K562 (cell line): Measurements from ENCODE around the gene POLR3GL. TPM values are rescaled to one million over a fixed set of nuclear protein-coding genes. Genes with fewer than 3 reads are reported as not detected.

Experiments
- BCLAF1 ChIP-seq, 2 experiments: fragments of 450-650 bp in 1 of 2; IDR thresholded peaks; 2 replicates each; pipeline ENCODE4 v1.6.1; 2011 to 2017; ENCODE audit warnings: low read depth in 2 of 2, antibody characterized with exemption in 1 of 2, borderline replicate concordance in 1 of 2, low read length in 1 of 2, mild to moderate bottlenecking in 1 of 2, mixed read lengths in 1 of 2; ENCODE audit not compliant: control insufficient read depth in 1 of 2
- CHAMP1 ChIP-seq: fragments of 450-650 bp; IDR thresholded peaks from 2 replicates; pipeline ENCODE4 v1.6.1; 2016; ENCODE audit warnings: mild to moderate bottlenecking
- GTF2E2 ChIP-seq: fragments of 200-800 bp; sonication (Bioruptor generic); IDR thresholded peaks from 2 replicates; pipeline ENCODE4 v1.6.1; 2016; ENCODE audit warnings: missing genetic modification characterization, missing compliant biosample characterization
- ID3 ChIP-seq, 2 experiments: fragments of 250-450 bp in 1 of 2; fragments of 450-650 bp in 1 of 2; sonication (Bioruptor Pico) in 1 of 2; IDR thresholded peaks; 2 replicates each; pipeline versions ENCODE4 v1.6.1 to v1.8.0; 2016 to 2021; ENCODE audit warnings: mild to moderate bottlenecking in 2 of 2, moderate library complexity in 2 of 2, missing compliant biosample characterization in 1 of 2, missing genetic modification characterization in 1 of 2
- KLF16 ChIP-seq: IDR thresholded peaks from 2 replicates; pipeline ENCODE4 v1.6.1; 2016; ENCODE audit warnings: antibody characterized with exemption
- MTA2 ChIP-seq: fragments of 450-650 bp; IDR thresholded peaks from 2 replicates; pipeline ENCODE4 v1.6.1; 2016; ENCODE audit warnings: low read depth
- NFE2L1 ChIP-seq: fragments of 450-650 bp; IDR thresholded peaks from 2 replicates; pipeline ENCODE4 v1.6.1; 2016; ENCODE audit warnings: missing genetic modification characterization, low read depth, mild to moderate bottlenecking, missing compliant biosample characterization, moderate library complexity, borderline replicate concordance
- TFE3 ChIP-seq: fragments of 450-650 bp; formaldehyde crosslinking; IDR thresholded peaks from 2 replicates; pipeline ENCODE4 v1.4.0; 2020; ENCODE audit warnings: mild to moderate bottlenecking, mixed read lengths
- ZBTB17 ChIP-seq: fragments of 450-650 bp; formaldehyde crosslinking; IDR thresholded peaks from 2 replicates; pipeline ENCODE4 v1.4.0; 2020; ENCODE audit warnings: mild to moderate bottlenecking
- ZNF134 ChIP-seq: fragments of 250-450 bp; sonication (Bioruptor Pico); conservative IDR thresholded peaks from 2 replicates; pipeline ENCODE4 v1.4.0; 2020
- ZSCAN32 ChIP-seq: fragments of 450-650 bp; formaldehyde crosslinking; IDR thresholded peaks from 2 replicates; pipeline ENCODE4 v1.4.0; 2020; ENCODE audit warnings: mild to moderate bottlenecking, moderate library complexity
- polyA plus RNA-seq, 8 experiments: library from polyadenylated mRNA; depleted of rRNA in 4 of 8; stranded (reverse) in 5 of 8; unstranded in 3 of 8; fragments of >200 nt; fragmentation: Nextera tagmentation in 2 of 8; fragmentation: Illumina TruSeq in 1 of 8; extraction: Ambion mirVana in 2 of 8; extraction: Trizol in 1 of 8; gene quantifications; 2 replicates each; pipeline versions ENCODE4 v1.2.1 to v1.2.3, GENCODE V29; 2011 to 2014; ENCODE audit warnings: inconsistent platforms in 1 of 8, missing spikeins in 1 of 8
- total RNA-seq, 7 experiments: library from RNA; depleted of rRNA in 6 of 7; stranded (reverse); fragments of >200 nt in 6 of 7; fragmentation: Illumina TruSeq in 2 of 7; extraction: Trizol in 2 of 7; gene quantifications; 2 replicates each; pipeline versions ENCODE4 v1.2.1 to v1.2.3, GENCODE V29; 2011 to 2021; ENCODE audit warnings: low replicate concordance in 1 of 7

POLR3GL gene
- total and polyA plus RNA-seq, 9 of the 15 experiments (the other 6 are each of a cell fraction or from before 2014, with no cell fraction given) = 14.6 to 48.4 (median 38.2) TPM

- TF ChIP-seq ZNF134 (CRISPR knock-in tag) (peak; percentile 69), ID3 (CRISPR knock-in tag; IDR thresholded peaks at IDR 0.05) (no peak), ID3 (tag; IDR thresholded peaks at IDR 0.05) (no peak), ZSCAN32 (CRISPR knock-in tag) (no peak; the same call in none of the 2 replicates), BCLAF1 (IDR thresholded peaks at IDR 0.05; ENCODE audit: borderline replicate concordance in 1 of 2, control insufficient read depth in 1 of 2, low read depth in 2 of 2, low read length in 1 of 2) (peak in 1 of 2 experiments; percentile 81; a peak in 3 of 4 replicates), GTF2E2 (tag) (no peak), ZBTB17 (CRISPR knock-in tag) (peak; percentile 87), MTA2 (no peak), KLF16 (no peak), NFE2L1 (no peak), TFE3 (CRISPR knock-in tag) (peak; percentile 54; the same call in 1 of the 2 replicates), CHAMP1 (no peak)
Measured at GRCh38 chr1:145991735-145992412, 27.4 kb downstream of the POLR3GL start (continued).
